ENCODE data around the gene CGB1.

GRCh38 chr19:48992581-48993174 lies 44.0 kb downstream of the CGB1 start:
- TF ChIP-seq CTCF (IDR thresholded peaks at IDR 0.05) (no peak), POLR2AphosphoS5 (IDR thresholded peaks at IDR 0.05) (no peak), POLR2A (IDR thresholded peaks at IDR 0.05) (no peak)

Data from breast epithelium (tissue), 3 donors.